Coronary artery (tissue), 2 donors: ENCODE results near the gene UGGT1.

Experiments
- DNase-seq: peaks from one replicate; pipeline ENCODE4 v3.0.0-alpha.2; 2017; ENCODE audit warnings: low spot score
- H3K27ac ChIP-seq, 2 donors: fragments of 200-600 bp; sonication (generic); one replicate each; pipeline ENCODE4 v1.5.1; 2016 to 2019
- H3K4me3 ChIP-seq: fragments of 200-600 bp; sonication (generic); 2 replicates; pipeline ENCODE4 v1.5.1; 2016; ENCODE audit warnings: mild to moderate bottlenecking, moderate library complexity
- CTCF ChIP-seq: fragments of 200-600 bp; sonication (generic); IDR thresholded peaks from one replicate; pipeline ENCODE4 v1.5.1; 2019; ENCODE audit warnings: antibody characterized with exemption

The UGGT1 gene

GRCh38 chr2:128158176-128158575 lies 67.2 kb downstream of the UGGT1 start:
- no peak for DNase-seq
- no peak for TF ChIP-seq CTCF
- no peak overlapping the region for H3K27ac ChIP-seq
- no peak overlapping the region for H3K4me3 ChIP-seq

GRCh38 chr2:128159437-128159836 lies 68.4 kb downstream of the UGGT1 start:
- TF ChIP-seq CTCF, result no peak
- no peak for DNase-seq
- no peak overlapping the region for H3K27ac ChIP-seq
- H3K4me3 ChIP-seq, result no peak overlapping the region

GRCh38 chr2:128160616-128161275 lies 69.7 kb downstream of the UGGT1 start:
- TF ChIP-seq CTCF, result no peak
- DNase-seq, result no peak
- Histone ChIP-seq H3K4me3 (no peak overlapping the region), H3K27ac (no peak overlapping the region)

GRCh38 chr2:128162266-128162665 lies 71.3 kb downstream of the UGGT1 start:
- no peak for DNase-seq
- TF ChIP-seq CTCF, result no peak
- Histone ChIP-seq H3K27ac (no peak overlapping the region), H3K4me3 (no peak overlapping the region)

GRCh38 chr2:128164311-128164710 lies 73.3 kb downstream of the UGGT1 start:
- Histone ChIP-seq H3K4me3 (no peak overlapping the region), H3K27ac (no peak overlapping the region)
- no peak for TF ChIP-seq CTCF
- no peak for DNase-seq

GRCh38 chr2:128166746-128167353 lies 75.8 kb downstream of the UGGT1 start:
- TF ChIP-seq CTCF, result no peak
- no peak for DNase-seq
- H3K4me3 ChIP-seq, result no peak overlapping the region
- H3K27ac ChIP-seq, result no peak overlapping the region

- DNase-seq, result no peak
- Histone ChIP-seq H3K4me3 (no peak overlapping the region), H3K27ac (no peak overlapping the region)
- no peak for TF ChIP-seq CTCF
Observed at GRCh38 chr2:128169094-128169493, 78.1 kb downstream of the UGGT1 start.
